CD14-positive monocyte (primary cell): ENCODE data around the gene CSRNP3. TPM values are rescaled to one million over a fixed set of nuclear protein-coding genes. Genes with fewer than 3 reads are reported as not detected.

Experiments used
- DNase-seq, 3 donors: peaks; one replicate each; pipeline ENCODE4 v3.0.0-alpha.2; 2011 to 2022
- H2AFZ ChIP-seq: 2 replicates; pipeline ENCODE4 v1.6.0; 2012; ENCODE audit warnings: mild to moderate bottlenecking, low read depth, low read length, inconsistent platforms; ENCODE audit not compliant: insufficient read depth, poor library complexity, severe bottlenecking
- H3K27ac ChIP-seq, 2 donors: 1 replicate in 1 of 2; 2 replicates in 1 of 2; pipeline ENCODE4 v1.5.1; 2012 to 2013; ENCODE audit warnings: low read length in 2 of 2, control low read depth in 1 of 2, inconsistent platforms in 1 of 2, low read depth in 1 of 2, mild to moderate bottlenecking in 1 of 2
- H3K27me3 ChIP-seq, 2 donors: one replicate each; pipeline versions ENCODE4 v1.6.0 to v1.6.1; 2011 to 2013; ENCODE audit warnings: low read length in 2 of 2; ENCODE audit not compliant: control insufficient read depth in 2 of 2, insufficient read depth in 2 of 2
- H3K36me3 ChIP-seq, 2 donors: replicated peaks in 1 of 2; 1 replicate in 1 of 2; 2 replicates in 1 of 2; pipeline versions ENCODE4 v1.5.1 to v1.6.1; 2012 to 2013; ENCODE audit warnings: low read length in 2 of 2, control low read depth in 1 of 2, inconsistent platforms in 1 of 2, mild to moderate bottlenecking in 1 of 2; ENCODE audit not compliant: insufficient read depth in 2 of 2, control insufficient read depth in 1 of 2
- H3K4me1 ChIP-seq, 2 donors: 1 replicate in 1 of 2; 2 replicates in 1 of 2; pipeline versions ENCODE4 v1.5.1 to v1.6.1; 2012 to 2013; ENCODE audit warnings: low read length in 2 of 2, control low read depth in 1 of 2, inconsistent platforms in 1 of 2, mild to moderate bottlenecking in 1 of 2, moderate library complexity in 1 of 2; ENCODE audit not compliant: insufficient read depth in 2 of 2, control insufficient read depth in 1 of 2
- H3K4me2 ChIP-seq: replicated peaks from 2 replicates; pipeline ENCODE3; 2012; ENCODE audit warnings: low read length, moderate library complexity, mild to moderate bottlenecking; ENCODE audit not compliant: poor library complexity, severe bottlenecking; ENCODE audit errors: extremely low read depth
- H3K4me3 ChIP-seq, 3 experiments: fragments of 200-600 bp in 1 of 3; sonication (generic) in 1 of 3; replicated peaks in 1 of 3; 1 replicate in 2 of 3; 2 replicates in 1 of 3; pipeline ENCODE4 v1.5.1; 2011 to 2013; ENCODE audit warnings: low read length in 3 of 3, mild to moderate bottlenecking in 3 of 3, control low read depth in 2 of 3, low read depth in 2 of 3, inconsistent platforms in 1 of 3, moderate library complexity in 1 of 3
- H3K79me2 ChIP-seq: 2 replicates; pipeline ENCODE4 v1.6.0; 2012; ENCODE audit warnings: mild to moderate bottlenecking, control low read depth, inconsistent platforms, low read length, moderate library complexity; ENCODE audit not compliant: insufficient read depth
- H3K9ac ChIP-seq: 2 replicates; pipeline ENCODE4 v1.6.0; 2017; ENCODE audit warnings: low read length, mild to moderate bottlenecking; ENCODE audit not compliant: insufficient read depth, poor library complexity, severe bottlenecking
- H3K9me3 ChIP-seq, 2 donors: replicated peaks in 1 of 2; 1 replicate in 1 of 2; 2 replicates in 1 of 2; pipeline versions ENCODE4 v1.5.1 to v1.6.1; 2012 to 2013; ENCODE audit warnings: low read length in 2 of 2, control low read depth in 1 of 2; ENCODE audit not compliant: control insufficient read depth in 1 of 2, insufficient read depth in 1 of 2
- H4K20me1 ChIP-seq: 2 replicates; pipeline ENCODE4 v1.6.0; 2012; ENCODE audit warnings: mild to moderate bottlenecking, low read length, control low read depth, moderate library complexity; ENCODE audit not compliant: insufficient read depth
- H3K27ac Mint-ChIP-seq, 7 donors: one replicate each; pipeline ENCODE4 v1.8.0; 2020; ENCODE audit warnings: mild to moderate bottlenecking in 7 of 7, mixed read lengths in 7 of 7, moderate library complexity in 6 of 7, inconsistent platforms in 2 of 7
- H3K27me3 Mint-ChIP-seq, 3 donors: one replicate each; pipeline ENCODE4 v1.8.0; 2021 to 2022; ENCODE audit warnings: low read depth in 3 of 3, mild to moderate bottlenecking in 3 of 3, mixed read lengths in 3 of 3, moderate library complexity in 3 of 3, inconsistent platforms in 1 of 3
- H3K36me3 Mint-ChIP-seq, 2 donors: one replicate each; pipeline ENCODE4 v1.8.0; 2020; ENCODE audit warnings: mixed read lengths in 2 of 2, inconsistent platforms in 1 of 2, mild to moderate bottlenecking in 1 of 2
- H3K4me1 Mint-ChIP-seq: one replicate; pipeline ENCODE4 v1.8.0; 2020; ENCODE audit warnings: mild to moderate bottlenecking, mixed read lengths
- H3K4me3 Mint-ChIP-seq, 2 donors: one replicate each; pipeline ENCODE4 v1.8.0; 2020; ENCODE audit warnings: mild to moderate bottlenecking in 2 of 2, mixed read lengths in 2 of 2, moderate library complexity in 1 of 2
- H3K9me3 Mint-ChIP-seq, 7 donors: one replicate each; pipeline ENCODE4 v1.8.0; 2020 to 2022; ENCODE audit warnings: mixed read lengths in 7 of 7, mild to moderate bottlenecking in 6 of 7, moderate library complexity in 6 of 7, inconsistent platforms in 2 of 7
- WGBS: methylation state at CpG from one replicate; pipeline ENCODE4 v1.1.5; 2013; ENCODE audit warnings: missing lambda C conversion rate; ENCODE audit not compliant: insufficient coverage; 5-methylcytosine and 5-hydroxymethylcytosine counted together
- intact Hi-C, 2 donors: fragments of 100-400 bp; cut with micrococcal nuclease; formaldehyde crosslinking; loops; one replicate each; pipeline versions ENCODE4 v1.15.0 to v1.15.1; 2023
- polyA plus RNA-seq, 3 donors: library from polyadenylated mRNA; depleted of rRNA in 1 of 3; unstranded in 2 of 3; stranded (reverse) in 1 of 3; fragments of 300-500 nt in 2 of 3; fragments of >200 nt in 1 of 3; fragmentation: Illumina TruSeq in 2 of 3; gene quantifications; 1 replicate in 2 of 3; 2 replicates in 1 of 3; pipeline ENCODE4 v1.2.3, GENCODE V29; 2012 to 2021
- TF ChIP-seq, protein P1 (sequence below): fragments of 200-600 bp; IDR thresholded peaks from one replicate; pipeline ENCODE4 v1.8.0; 2022; ENCODE audit warnings: antibody characterized with exemption, mild to moderate bottlenecking

Gene CSRNP3
- polyA plus RNA-seq, 3 donors = not detected

DNA sequence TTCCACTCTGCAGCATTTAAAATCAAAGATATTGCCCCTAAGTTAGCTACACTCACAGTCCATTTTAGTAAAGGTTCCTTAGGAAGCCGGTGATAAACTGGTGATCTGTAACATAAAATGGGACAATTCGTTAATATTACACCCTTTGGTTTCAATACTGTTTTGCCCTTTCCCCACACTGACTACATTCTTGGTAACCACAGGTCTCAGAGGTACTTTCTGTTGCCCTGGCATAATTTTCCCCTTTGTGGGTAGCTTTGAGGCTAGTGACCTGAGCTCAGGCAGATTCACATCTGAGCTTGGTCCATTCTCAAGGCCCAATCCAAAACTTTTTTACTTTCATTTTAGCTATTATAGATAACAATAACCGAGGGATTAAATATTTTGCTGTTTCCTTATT lies 32.9 kb upstream of the CSRNP3 start:
- H3K27ac ChIP-seq = no peak overlapping the region
- H4K20me1 ChIP-seq = no peaks in the 10 kb centered on the region
- no peaks in the 10 kb centered on the region for H3K4me1 Mint-ChIP-seq
- no peak overlapping the region for H2AFZ ChIP-seq
- H3K4me3 ChIP-seq = no peak overlapping the region
- no peak overlapping the region for H3K4me3 Mint-ChIP-seq
- TF ChIP-seq, protein P1, sequence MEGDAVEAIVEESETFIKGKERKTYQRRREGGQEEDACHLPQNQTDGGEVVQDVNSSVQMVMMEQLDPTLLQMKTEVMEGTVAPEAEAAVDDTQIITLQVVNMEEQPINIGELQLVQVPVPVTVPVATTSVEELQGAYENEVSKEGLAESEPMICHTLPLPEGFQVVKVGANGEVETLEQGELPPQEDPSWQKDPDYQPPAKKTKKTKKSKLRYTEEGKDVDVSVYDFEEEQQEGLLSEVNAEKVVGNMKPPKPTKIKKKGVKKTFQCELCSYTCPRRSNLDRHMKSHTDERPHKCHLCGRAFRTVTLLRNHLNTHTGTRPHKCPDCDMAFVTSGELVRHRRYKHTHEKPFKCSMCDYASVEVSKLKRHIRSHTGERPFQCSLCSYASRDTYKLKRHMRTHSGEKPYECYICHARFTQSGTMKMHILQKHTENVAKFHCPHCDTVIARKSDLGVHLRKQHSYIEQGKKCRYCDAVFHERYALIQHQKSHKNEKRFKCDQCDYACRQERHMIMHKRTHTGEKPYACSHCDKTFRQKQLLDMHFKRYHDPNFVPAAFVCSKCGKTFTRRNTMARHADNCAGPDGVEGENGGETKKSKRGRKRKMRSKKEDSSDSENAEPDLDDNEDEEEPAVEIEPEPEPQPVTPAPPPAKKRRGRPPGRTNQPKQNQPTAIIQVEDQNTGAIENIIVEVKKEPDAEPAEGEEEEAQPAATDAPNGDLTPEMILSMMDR = no peak
- no peaks in the 10 kb centered on the region for H3K9me3 ChIP-seq
- no peaks in the 10 kb centered on the region for H3K36me3 ChIP-seq
- no peaks in the 10 kb centered on the region for H3K27me3 Mint-ChIP-seq
- H3K9me3 Mint-ChIP-seq = no peaks in the 10 kb centered on the region
- H3K27me3 ChIP-seq = no peaks in the 10 kb centered on the region
- no peaks in the 10 kb centered on the region for H3K79me2 ChIP-seq
- H3K36me3 Mint-ChIP-seq = no peaks in the 10 kb centered on the region
- intact Hi-C loops = no loop called here
- DNase-seq = no peak
- no peaks in the 10 kb centered on the region for H3K4me1 ChIP-seq
- no CpG with 5 or more reads among the region's 3 CpGs for WGBS
- no peak overlapping the region for H3K9ac ChIP-seq
- H3K27ac Mint-ChIP-seq = no peak overlapping the region
- H3K4me2 ChIP-seq = no peak overlapping the region

DNA sequence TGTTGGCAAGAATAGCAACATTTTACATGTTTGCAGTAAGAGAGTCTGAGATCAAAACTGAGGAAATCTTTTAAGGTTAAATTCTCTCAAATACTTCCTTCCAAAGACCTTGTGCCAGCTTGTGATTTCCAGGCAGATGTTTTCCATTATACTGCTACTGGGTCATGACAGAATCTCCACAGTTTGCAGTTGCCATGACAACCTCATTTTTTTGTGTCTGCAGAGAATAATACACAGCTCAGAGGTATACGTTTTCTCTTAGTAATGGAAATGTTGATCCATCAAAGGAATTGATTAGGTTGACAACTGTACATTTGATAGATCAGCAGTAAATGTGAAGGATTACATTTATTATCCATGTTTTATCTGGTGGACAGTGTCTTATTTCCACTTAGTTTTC lies 29.1 kb upstream of the CSRNP3 start:
- no peaks in the 10 kb centered on the region for H3K36me3 ChIP-seq
- no peak for DNase-seq
- H3K9ac ChIP-seq = no peak overlapping the region
- Mint-ChIP-seq H3K4me1 (no peaks in the 10 kb centered on the region), H3K36me3 (no peaks in the 10 kb centered on the region), H3K27ac (no peak overlapping the region), H3K4me3 (no peak overlapping the region), H3K27me3 (peaks cover 0 to 1% (median 0%) of the 10 kb centered on the region in 3 donors), H3K9me3 (peaks cover 0 to under 1% (median 0%) of the 10 kb centered on the region in 7 donors)
- TF ChIP-seq, protein P1 = no peak
- no peaks in the 10 kb centered on the region for H3K9me3 ChIP-seq
- no peak overlapping the region for H2AFZ ChIP-seq
- H3K27me3 ChIP-seq = no peaks in the 10 kb centered on the region
- no peaks in the 10 kb centered on the region for H3K4me1 ChIP-seq
- H4K20me1 ChIP-seq = no peaks in the 10 kb centered on the region
- intact Hi-C loops = no loop called here
- no peak overlapping the region for H3K4me2 ChIP-seq
- H3K27ac ChIP-seq = no peak overlapping the region
- no CpG with 5 or more reads among the region's 1 CpG for WGBS
- H3K79me2 ChIP-seq = no peaks in the 10 kb centered on the region
- no peak overlapping the region for H3K4me3 ChIP-seq
